Stomach smooth muscle (tissue), 2 donors: Measurements from ENCODE around the gene GORASP2.

Experiments
- H3K27ac ChIP-seq: one replicate; pipeline ENCODE4 v1.7.0; 2013; ENCODE audit warnings: mild to moderate bottlenecking, low read length, inconsistent platforms
- H3K27me3 ChIP-seq, 2 donors: one replicate each; pipeline ENCODE4 v1.7.0; 2013; ENCODE audit warnings: low read length in 2 of 2; ENCODE audit not compliant: insufficient read depth in 2 of 2, control insufficient read depth in 1 of 2
- H3K36me3 ChIP-seq, 2 donors: one replicate each; pipeline ENCODE4 v1.7.0; 2013; ENCODE audit warnings: low read length in 2 of 2; ENCODE audit not compliant: control insufficient read depth in 2 of 2, insufficient read depth in 2 of 2
- H3K4me1 ChIP-seq: one replicate; pipeline ENCODE4 v1.7.0; 2013; ENCODE audit warnings: low read length; ENCODE audit not compliant: control insufficient read depth, insufficient read depth
- H3K4me3 ChIP-seq, 2 donors: one replicate each; pipeline ENCODE4 v1.7.0; 2013; ENCODE audit warnings: low read length in 2 of 2
- H3K9ac ChIP-seq, 2 donors: one replicate each; pipeline ENCODE4 v1.7.0; 2013; ENCODE audit warnings: low read length in 2 of 2, mild to moderate bottlenecking in 1 of 2
- H3K9me3 ChIP-seq, 2 donors: one replicate each; pipeline ENCODE4 v1.7.0; 2013; ENCODE audit warnings: low read length in 2 of 2; ENCODE audit not compliant: control insufficient read depth in 2 of 2
- donor health status: healthy.
- donor health status: Pancreatic carcinoma.

GORASP2 gene

DNA sequence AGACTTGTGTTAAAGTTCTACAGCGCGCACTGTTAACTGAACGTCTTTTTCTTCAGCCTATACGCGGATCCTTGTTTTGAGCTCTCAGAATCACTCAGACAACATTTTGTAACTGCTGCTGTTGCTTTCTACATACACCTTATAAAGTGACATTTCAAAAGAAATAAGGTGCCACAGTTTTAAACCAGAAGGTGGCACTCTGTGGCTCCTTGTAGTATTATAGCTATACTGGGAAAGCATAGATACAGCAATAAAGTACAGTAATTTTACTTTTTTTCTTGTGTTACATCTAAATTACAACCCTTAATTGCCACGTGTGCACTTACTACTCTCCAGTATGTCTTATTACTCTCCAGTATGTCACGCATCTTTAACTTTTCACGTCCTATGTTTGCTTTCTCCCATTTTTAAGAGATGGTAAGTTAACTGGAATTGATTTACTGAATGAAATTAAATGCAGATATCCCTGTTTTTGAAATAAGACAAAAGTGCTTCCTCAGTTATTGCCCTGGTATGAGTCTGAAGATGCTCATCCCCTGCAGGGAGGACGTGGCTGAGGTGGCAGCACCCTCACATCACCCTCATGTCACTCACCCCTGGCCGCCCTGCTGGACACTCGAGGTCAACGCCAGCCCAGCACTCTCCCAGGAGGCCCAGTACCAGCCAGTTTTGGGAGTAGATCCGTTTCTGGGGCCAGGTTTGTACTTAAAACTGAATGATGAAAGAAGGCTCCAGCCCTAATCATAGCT lies 37.8 kb downstream of the GORASP2 start:
- Histone ChIP-seq H3K36me3 (peaks cover 20 to 29% of the 10 kb centered on the region in 2 donors), H3K4me3 (no peak overlapping the region), H3K27me3 (no peaks in the 10 kb centered on the region), H3K9ac (no peak overlapping the region), H3K9me3 (no peaks in the 10 kb centered on the region), H3K4me1 (no peaks in the 10 kb centered on the region), H3K27ac (no peak overlapping the region)

- Histone ChIP-seq H3K27me3 (no peaks in the 10 kb centered on the region), H3K9ac (no peak overlapping the region), H3K9me3 (no peaks in the 10 kb centered on the region), H3K36me3 (peaks cover 19 to 29% of the 10 kb centered on the region in 2 donors), H3K4me1 (peaks cover 4% of the 10 kb centered on the region), H3K4me3 (no peak overlapping the region), H3K27ac (no peak overlapping the region)
These were observed 38.5 kb downstream of the GORASP2 start for GRCh38 chr2:170967553-170967952.

- H3K9me3 ChIP-seq: no peaks in the 10 kb centered on the region
- peaks cover 12% of the 10 kb centered on the region for H3K4me1 ChIP-seq
- no peak overlapping the region for H3K4me3 ChIP-seq
- no peak overlapping the region for H3K9ac ChIP-seq
- no peaks in the 10 kb centered on the region for H3K27me3 ChIP-seq
- no peak overlapping the region for H3K27ac ChIP-seq
- H3K36me3 ChIP-seq: peaks cover 16 to 29% of the 10 kb centered on the region in 2 donors
These were observed 39.4 kb downstream of the GORASP2 start for GRCh38 chr2:170968205-170969003.

- no peaks in the 10 kb centered on the region for H3K27me3 ChIP-seq
- H3K36me3 ChIP-seq: peaks cover 14 to 27% of the 10 kb centered on the region in 2 donors
- no peak overlapping the region for H3K4me3 ChIP-seq
- H3K9ac ChIP-seq: no peak overlapping the region
- no peaks in the 10 kb centered on the region for H3K9me3 ChIP-seq
- H3K4me1 ChIP-seq: peaks cover 16% of the 10 kb centered on the region
- no peak overlapping the region for H3K27ac ChIP-seq
These were observed 40.0 kb downstream of the GORASP2 start for GRCh38 chr2:170969030-170969429.

GRCh38 chr2:170969872-170970496 lies 40.9 kb downstream of the GORASP2 start:
- Histone ChIP-seq H3K27ac (no peak overlapping the region), H3K27me3 (no peaks in the 10 kb centered on the region), H3K4me3 (no peak overlapping the region), H3K4me1 (peaks cover 20% of the 10 kb centered on the region), H3K36me3 (peaks cover 11 to 25% of the 10 kb centered on the region in 2 donors), H3K9me3 (no peaks in the 10 kb centered on the region), H3K9ac (no peak overlapping the region)

DNA sequence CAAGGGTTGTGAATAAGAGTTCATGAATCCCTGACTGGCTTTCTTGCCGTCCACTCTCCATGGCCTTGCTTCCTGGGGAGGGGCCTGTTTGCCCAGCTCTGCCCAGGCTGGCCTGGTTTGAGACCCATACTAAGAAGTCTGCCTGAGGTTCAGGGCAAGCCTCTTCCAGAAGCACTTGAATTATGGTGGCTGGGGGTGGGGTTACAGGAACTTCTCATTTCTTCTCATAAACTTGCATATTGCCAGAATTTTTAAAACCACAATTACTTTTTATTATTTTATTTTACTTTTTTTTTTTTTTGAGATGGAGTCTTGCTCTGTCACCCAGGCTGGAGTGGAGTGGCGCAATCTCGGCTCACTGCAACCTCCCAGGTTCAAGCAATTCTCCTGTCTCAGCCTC lies 42.0 kb downstream of the GORASP2 start:
- Histone ChIP-seq H3K4me1 (peaks cover 20% of the 10 kb centered on the region), H3K4me3 (no peak overlapping the region), H3K27me3 (no peaks in the 10 kb centered on the region), H3K9me3 (no peaks in the 10 kb centered on the region), H3K27ac (no peak overlapping the region), H3K9ac (no peak overlapping the region), H3K36me3 (peaks cover 7 to 15% of the 10 kb centered on the region in 2 donors)

GRCh38 chr2:170972296-170973224 lies 43.5 kb downstream of the GORASP2 start:
- Histone ChIP-seq H3K27me3 (no peaks in the 10 kb centered on the region), H3K4me3 (peak overlapping the region; percentile 64 to 83), H3K36me3 (peaks cover 0 to 5% of the 10 kb centered on the region in 2 donors), H3K9me3 (no peaks in the 10 kb centered on the region), H3K9ac (peak overlapping the region; percentile 42 to 86), H3K27ac (peak overlapping the region; percentile 18), H3K4me1 (peaks cover 20% of the 10 kb centered on the region)

DNA sequence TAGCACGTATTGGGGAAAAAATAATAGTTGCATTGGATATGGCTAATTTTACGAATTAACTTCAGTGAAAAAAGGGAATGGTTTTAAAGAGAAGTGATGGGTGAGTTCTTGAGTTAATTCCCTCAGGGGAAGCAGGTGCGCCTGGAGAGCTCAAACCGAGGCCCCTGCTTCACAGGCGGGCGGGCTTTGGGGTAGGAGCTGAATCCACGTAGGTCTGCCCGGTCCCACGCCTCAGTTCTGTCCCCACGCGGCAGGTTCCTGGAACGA lies 44.1 kb downstream of the GORASP2 start:
- H3K9me3 ChIP-seq: no peaks in the 10 kb centered on the region
- peak overlapping the region; percentile 42 to 86 for H3K9ac ChIP-seq
- H3K4me1 ChIP-seq: peaks cover 20% of the 10 kb centered on the region
- H3K27me3 ChIP-seq: no peaks in the 10 kb centered on the region
- H3K36me3 ChIP-seq: peaks cover 0 to 2% of the 10 kb centered on the region in 2 donors
- peak overlapping the region; percentile 18 for H3K27ac ChIP-seq
- peak overlapping the region; percentile 64 to 83 for H3K4me3 ChIP-seq

- no peaks in the 10 kb centered on the region for H3K9me3 ChIP-seq
- H3K4me3 ChIP-seq: peak overlapping the region; percentile 81 to 83
- H3K36me3 ChIP-seq: peaks cover 0 to 2% of the 10 kb centered on the region in 2 donors
- H3K9ac ChIP-seq: peak overlapping the region; percentile 66 to 86
- H3K27ac ChIP-seq: peak overlapping the region; percentile 64
- no peaks in the 10 kb centered on the region for H3K27me3 ChIP-seq
- H3K4me1 ChIP-seq: peaks cover 20% of the 10 kb centered on the region
These were observed 44.6 kb downstream of the GORASP2 start for GRCh38 chr2:170973492-170974303.
